Thyroid gland (tissue), 4 donors: ENCODE results near the gene C1QTNF3. TPM values are rescaled to one million over a fixed set of nuclear protein-coding genes. Genes with fewer than 3 reads are reported as not detected.
"Not testable (repeated sequence)": the region's sequence is repeated elsewhere in the genome, so short reads cannot be mapped to it uniquely, and the experiment has no call there.

Experiments used
- DNase-seq, 2 donors: peaks; one replicate each; pipeline ENCODE4 v3.0.0-alpha.2; 2019
- H3K27ac ChIP-seq, 3 donors: fragments of 200-600 bp; sonication (generic); 1 replicate in 2 of 3; 2 replicates in 1 of 3; pipeline ENCODE4 v1.5.1; 2016 to 2019; ENCODE audit warnings: mild to moderate bottlenecking in 1 of 3, moderate library complexity in 1 of 3
- H3K27me3 ChIP-seq: fragments of 200-600 bp; sonication (generic); one replicate; pipeline ENCODE4 v1.5.1; 2019
- H3K36me3 ChIP-seq, 2 donors: fragments of 200-600 bp; sonication (generic); one replicate each; pipeline ENCODE4 v1.5.1; 2016 to 2019
- H3K4me1 ChIP-seq, 2 donors: fragments of 200-600 bp; sonication (generic); one replicate each; pipeline ENCODE4 v1.5.1; 2017 to 2019
- H3K4me3 ChIP-seq, 3 donors: fragments of 200-600 bp; sonication (generic); replicated peaks in 1 of 3; 1 replicate in 2 of 3; 2 replicates in 1 of 3; pipeline ENCODE4 v1.5.1; 2016; ENCODE audit warnings: mild to moderate bottlenecking in 1 of 3
- H3K9me3 ChIP-seq: fragments of 200-600 bp; sonication (generic); one replicate; pipeline ENCODE4 v1.5.1; 2017
- CTCF ChIP-seq, 6 experiments: fragments of 200-600 bp in 3 of 6; fragments of 450-650 bp in 3 of 6; sonication (generic) in 3 of 6; IDR thresholded peaks; one replicate each; pipeline ENCODE4 v1.5.1; 2016 to 2019; ENCODE audit warnings: antibody characterized with exemption in 6 of 6, mild to moderate bottlenecking in 2 of 6, inconsistent platforms in 1 of 6, moderate library complexity in 1 of 6
- POLR2A ChIP-seq, 2 donors: fragments of 450-650 bp; IDR thresholded peaks; one replicate each; pipeline ENCODE4 v1.6.1; 2017; ENCODE audit warnings: antibody characterized with exemption in 2 of 2, mild to moderate bottlenecking in 2 of 2, moderate library complexity in 1 of 2
- WGBS, 2 donors: methylation state at CpG; one replicate each; pipeline ENCODE4 v1.1.5; 2017; 5-methylcytosine and 5-hydroxymethylcytosine counted together
- intact Hi-C: fragments of 100-400 bp; cut with DNase I; formaldehyde crosslinking; loops from one replicate; pipeline ENCODE4 v1.15.1; 2023
- total RNA-seq, 4 donors: library from RNA; depleted of rRNA; stranded (reverse); fragments of >200 nt; gene quantifications; one replicate each; pipeline ENCODE4 v1.2.3, GENCODE V29; 2016

C1QTNF3 gene
- total RNA-seq, 4 donors from 2014 or later, result 6.2 to 12.3 (median 8.8) TPM

- 61 to 81% methylated on average over 3 of the region's 3 CpGs for WGBS, 2 donors
- Histone ChIP-seq H3K27ac (no peak overlapping the region), H3K27me3 (no peaks in the 10 kb centered on the region), H3K4me3 (no peak overlapping the region), H3K36me3 (no peaks in the 10 kb centered on the region), H3K4me1 (peaks cover 0 to 11% of the 10 kb centered on the region in 2 donors), H3K9me3 (no peaks in the 10 kb centered on the region)
- intact Hi-C loops, result no loop called here
- TF ChIP-seq POLR2A (IDR thresholded peaks at IDR 0.05) (no peak), CTCF (IDR thresholded peaks at IDR 0.05) (no peak)
- no peak for DNase-seq
Measured at GRCh38 chr5:34037726-34038125, 5.3 kb downstream of the C1QTNF3 start.

- Histone ChIP-seq H3K36me3 (no peaks in the 10 kb centered on the region), H3K27ac (no peak overlapping the region), H3K4me3 (no peak overlapping the region), H3K9me3 (no peaks in the 10 kb centered on the region), H3K27me3 (no peaks in the 10 kb centered on the region), H3K4me1 (no peaks in the 10 kb centered on the region)
- 80 to 96% methylated on average over 2 of the region's 2 CpGs for WGBS, 2 donors
- DNase-seq, result no peak
- intact Hi-C loops, result no loop called here
- no peak for TF ChIP-seq POLR2A (IDR thresholded peaks at IDR 0.05)
- no peak for TF ChIP-seq CTCF (IDR thresholded peaks at IDR 0.05)
Measured at GRCh38 chr5:34035756-34036155, 7.3 kb downstream of the C1QTNF3 start.

GRCh38 chr5:34034534-34035327, 8.3 kb downstream of the C1QTNF3 start:
- 88 to 91% methylated on average over 4 of the region's 4 CpGs for WGBS, 2 donors
- intact Hi-C loops, result no loop called here
- Histone ChIP-seq H3K4me3 (no peak overlapping the region), H3K27me3 (no peaks in the 10 kb centered on the region), H3K9me3 (no peaks in the 10 kb centered on the region), H3K36me3 (no peaks in the 10 kb centered on the region), H3K4me1 (no peaks in the 10 kb centered on the region), H3K27ac (no peak overlapping the region)
- no peak for DNase-seq
- no peak for TF ChIP-seq POLR2A (IDR thresholded peaks at IDR 0.05)
- TF ChIP-seq CTCF (IDR thresholded peaks at IDR 0.05), result no peak

- TF ChIP-seq CTCF (IDR thresholded peaks at IDR 0.05) (no peak), POLR2A (IDR thresholded peaks at IDR 0.05) (no peak)
- no peaks in the 10 kb centered on the region for H3K36me3 ChIP-seq
- WGBS, 2 donors, result 77 to 83% methylated on average over 3 of the region's 3 CpGs
- no peak for DNase-seq
- no peak overlapping the region for H3K27ac ChIP-seq
- H3K4me3 ChIP-seq, result no peak overlapping the region
- no peaks in the 10 kb centered on the region for H3K27me3 ChIP-seq
- intact Hi-C loops, result no loop called here
- no peaks in the 10 kb centered on the region for H3K4me1 ChIP-seq
- H3K9me3 ChIP-seq, result no peaks in the 10 kb centered on the region
Measured at GRCh38 chr5:34031966-34032365, 11.0 kb downstream of the C1QTNF3 start.

- Histone ChIP-seq H3K27me3 (no peaks in the 10 kb centered on the region), H3K4me1 (no peaks in the 10 kb centered on the region), H3K4me3 (no peak overlapping the region), H3K36me3 (no peaks in the 10 kb centered on the region), H3K9me3 (no peaks in the 10 kb centered on the region), H3K27ac (no peak overlapping the region)
- TF ChIP-seq CTCF (IDR thresholded peaks at IDR 0.05) (no peak), POLR2A (IDR thresholded peaks at IDR 0.05) (no peak)
- DNase-seq, result no peak
- intact Hi-C loops, result no loop called here
- 90 to 93% methylated on average over 2 of the region's 2 CpGs for WGBS, 2 donors
Measured at GRCh38 chr5:34031117-34031516, 11.9 kb downstream of the C1QTNF3 start.

- H3K27ac ChIP-seq, H3K9me3 ChIP-seq, H3K36me3 ChIP-seq, H3K4me3 ChIP-seq, intact Hi-C loops, DNase-seq, H3K4me1 ChIP-seq, H3K27me3 ChIP-seq: not testable (repeated sequence)
- 91 to 96% methylated on average over 2 of the region's 2 CpGs for WGBS, 2 donors
Measured at GRCh38 chr5:34030585-34030984, 12.4 kb downstream of the C1QTNF3 start.
